DOHH2 (cell line): Measurements from ENCODE around the gene MRPS12.

Experiments
- H3F3A ChIP-seq: fragments of 200-600 bp; sonication (generic), shearing (Covaris generic); 2 replicates; pipeline ENCODE4 v1.6.0; 2016; ENCODE audit warnings: antibody characterized with exemption, mild to moderate bottlenecking; ENCODE audit not compliant: control insufficient read depth, insufficient read depth
- H3K27ac ChIP-seq: fragments of 200-600 bp; sonication (generic); 2 replicates; pipeline ENCODE4 v1.5.1; 2014; ENCODE audit warnings: low read depth, mild to moderate bottlenecking, low read length, moderate library complexity
- H3K27me3 ChIP-seq: fragments of 200-600 bp; sonication (generic); 2 replicates; pipeline ENCODE4 v1.6.1; 2014; ENCODE audit warnings: mild to moderate bottlenecking, low read length, mixed read lengths; ENCODE audit not compliant: control insufficient read depth
- H3K36me3 ChIP-seq: fragments of 200-600 bp; sonication (generic); 2 replicates; pipeline ENCODE4 v1.6.1; 2014; ENCODE audit warnings: mild to moderate bottlenecking, low read length, moderate library complexity, mixed read lengths; ENCODE audit not compliant: control insufficient read depth
- H3K4me1 ChIP-seq: fragments of 200-600 bp; sonication (generic); 2 replicates; pipeline ENCODE4 v1.6.1; 2014; ENCODE audit warnings: mild to moderate bottlenecking, low read length, mixed read lengths; ENCODE audit not compliant: control insufficient read depth
- H3K4me2 ChIP-seq: fragments of 200-600 bp; sonication (generic); 2 replicates; pipeline ENCODE4 v1.6.0; 2014; ENCODE audit warnings: mild to moderate bottlenecking, low read length, moderate library complexity
- H3K4me3 ChIP-seq: fragments of 200-600 bp; sonication (generic); 2 replicates; pipeline ENCODE4 v1.5.1; 2014; ENCODE audit warnings: mild to moderate bottlenecking, low read length, mixed read lengths
- H3K79me2 ChIP-seq: fragments of 200-600 bp; sonication (generic); 2 replicates; pipeline ENCODE4 v1.6.1; 2014; ENCODE audit warnings: mild to moderate bottlenecking, low read length, mixed read lengths; ENCODE audit not compliant: control insufficient read depth
- H3K9me2 ChIP-seq: fragments of 200-600 bp; sonication (generic); replicated peaks from 2 replicates; pipeline ENCODE4 v1.6.1; 2014; ENCODE audit warnings: mild to moderate bottlenecking, low read length, mixed read lengths; ENCODE audit not compliant: control insufficient read depth
- H3K9me3 ChIP-seq: fragments of 200-600 bp; sonication (generic); 2 replicates; pipeline ENCODE4 v1.6.1; 2014; ENCODE audit warnings: antibody characterized with exemption, low read length, mixed read lengths; ENCODE audit not compliant: control insufficient read depth, insufficient read depth
- H4K20me1 ChIP-seq: fragments of 200-600 bp; sonication (generic); 2 replicates; pipeline ENCODE4 v1.6.0; 2014; ENCODE audit warnings: low read depth, mild to moderate bottlenecking, antibody characterized with exemption, low read length, moderate library complexity; ENCODE audit not compliant: control insufficient read depth, insufficient read depth
- CTCF ChIP-seq: fragments of 200-600 bp; sonication (generic); IDR thresholded peaks from one replicate; pipeline ENCODE4 v1.5.1; 2014; ENCODE audit warnings: antibody characterized with exemption, mild to moderate bottlenecking, low read depth, low read length; ENCODE audit not compliant: poor library complexity, severe bottlenecking
- EZH2phosphoT487 ChIP-seq: fragments of 200-600 bp; sonication (generic); IDR thresholded peaks from 2 replicates; pipeline ENCODE4 v1.6.1; 2017; ENCODE audit warnings: borderline replicate concordance, mild to moderate bottlenecking, antibody characterized with exemption, low read length, moderate library complexity, mixed read lengths

Gene MRPS12

GRCh38 chr19:38898788-38899446 is 31.8 kb upstream of the MRPS12 start:
- Histone ChIP-seq H3K27ac (no peak overlapping the region), H4K20me1 (no peaks in the 10 kb centered on the region), H3K79me2 (peaks cover 34% of the 10 kb centered on the region), H3K4me2 (peak overlapping the region; percentile 88), H3K27me3 (no peaks in the 10 kb centered on the region), H3K9me3 (peaks cover 5% of the 10 kb centered on the region), H3F3A (no peaks in the 10 kb centered on the region), H3K36me3 (peaks cover 7% of the 10 kb centered on the region), H3K9me2 (no peaks in the 10 kb centered on the region), H3K4me3 (peak overlapping the region; percentile 93), H3K4me1 (peaks cover 20% of the 10 kb centered on the region)
- TF ChIP-seq EZH2phosphoT487 (no peak), CTCF (no peak)

GRCh38 chr19:38899447-38900201 is 31.1 kb upstream of the MRPS12 start, which contains the start of the genes NFKBIB and SIRT2:
Gene NFKBIB, plus strand, starts transcription at chr19:38899969. Its CDS starts 64 bp downstream, at chr19:38900033.
Gene SIRT2, minus strand, starts transcription at chr19:38899618. Its CDS starts 97 bp downstream, at chr19:38899521.
- TF ChIP-seq EZH2phosphoT487 (no peak), CTCF (no peak)
- Histone ChIP-seq H3K4me2 (peak within 1 kb of the TSS; percentile 88), H3K9me3 (peaks cover 5% of the 10 kb centered on the region), H3K4me3 (peak within 1 kb of the TSS; percentile 93), H3K27ac (peak within 1 kb of the TSS; percentile 30), H3K79me2 (peaks cover 38% of the 10 kb centered on the region), H3K36me3 (peaks cover 12% of the 10 kb centered on the region), H3K9me2 (no peaks in the 10 kb centered on the region), H3K27me3 (no peaks in the 10 kb centered on the region), H3K4me1 (peaks cover 20% of the 10 kb centered on the region), H3F3A (no peaks in the 10 kb centered on the region), H4K20me1 (no peaks in the 10 kb centered on the region)

- no peaks in the 10 kb centered on the region for H4K20me1 ChIP-seq
- H3K36me3 ChIP-seq: peaks cover 18% of the 10 kb centered on the region
- H3K9me2 ChIP-seq: no peaks in the 10 kb centered on the region
- H3K27ac ChIP-seq: peak overlapping the region; percentile 30
- H3K4me1 ChIP-seq: peaks cover 20% of the 10 kb centered on the region
- TF ChIP-seq CTCF (peak; percentile 11), EZH2phosphoT487 (no peak)
- H3K9me3 ChIP-seq: peaks cover 5% of the 10 kb centered on the region
- H3K4me3 ChIP-seq: peak overlapping the region; percentile 93
- no peaks in the 10 kb centered on the region for H3F3A ChIP-seq
- H3K27me3 ChIP-seq: no peaks in the 10 kb centered on the region
- H3K4me2 ChIP-seq: peak overlapping the region; percentile 86
- peaks cover 38% of the 10 kb centered on the region for H3K79me2 ChIP-seq
Measured at GRCh38 chr19:38900202-38900629, 30.5 kb upstream of the MRPS12 start.
